ENCODE results near the gene SPACDR.

The SPACDR gene

DNA sequence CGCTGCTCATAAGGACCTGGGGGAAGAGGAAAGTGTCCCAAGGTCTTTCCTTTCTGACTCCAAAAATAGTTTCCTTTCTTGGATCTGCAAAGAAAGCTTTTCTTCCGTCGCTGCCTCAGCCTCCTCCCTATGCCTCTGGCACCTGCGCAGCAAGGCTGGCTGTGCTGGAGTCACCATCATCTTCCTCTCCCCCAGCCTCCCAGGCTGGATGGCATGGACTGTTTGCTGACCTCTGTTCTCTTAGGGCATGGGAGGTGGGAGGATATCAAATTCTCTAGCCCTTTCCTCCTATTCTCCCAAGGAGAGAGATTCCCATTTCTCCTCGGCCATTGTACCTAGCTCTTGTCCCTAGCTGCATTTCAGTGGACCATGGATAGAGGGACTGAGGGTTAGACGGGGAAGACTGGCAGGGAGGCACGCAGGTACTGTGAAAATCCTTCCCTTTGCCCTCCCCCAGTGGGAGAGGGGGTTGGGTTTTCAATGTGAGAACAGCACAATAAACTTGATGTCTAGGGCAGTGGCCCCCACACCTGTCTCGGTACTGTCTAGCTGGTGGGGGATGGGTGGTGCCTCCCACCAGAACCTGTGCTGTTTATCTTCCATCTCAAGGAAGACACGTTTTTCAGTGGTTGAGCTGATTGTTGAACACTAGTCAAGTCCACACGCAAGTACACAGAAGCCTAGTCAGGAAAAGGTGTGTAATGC is 30.3 kb downstream of the SPACDR start:
- DNase-seq, result no peak

DNA sequence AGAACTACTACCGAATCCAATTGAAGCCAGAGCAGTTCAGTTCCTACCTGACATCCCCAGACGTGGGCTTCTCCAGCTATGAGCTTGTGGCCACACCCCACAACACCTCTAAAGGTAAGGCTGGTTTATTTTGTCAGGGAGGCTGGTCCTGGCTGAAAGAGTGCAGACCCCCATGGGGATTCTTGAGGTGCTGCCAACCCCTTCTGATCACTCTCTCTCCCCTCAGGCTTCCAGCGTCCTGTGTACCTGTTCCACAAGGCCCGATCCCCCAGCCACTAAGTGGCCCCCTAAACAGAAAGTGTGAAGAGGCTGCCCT is 30.8 kb downstream of the SPACDR start:
- DNase-seq, result no peak

DNA sequence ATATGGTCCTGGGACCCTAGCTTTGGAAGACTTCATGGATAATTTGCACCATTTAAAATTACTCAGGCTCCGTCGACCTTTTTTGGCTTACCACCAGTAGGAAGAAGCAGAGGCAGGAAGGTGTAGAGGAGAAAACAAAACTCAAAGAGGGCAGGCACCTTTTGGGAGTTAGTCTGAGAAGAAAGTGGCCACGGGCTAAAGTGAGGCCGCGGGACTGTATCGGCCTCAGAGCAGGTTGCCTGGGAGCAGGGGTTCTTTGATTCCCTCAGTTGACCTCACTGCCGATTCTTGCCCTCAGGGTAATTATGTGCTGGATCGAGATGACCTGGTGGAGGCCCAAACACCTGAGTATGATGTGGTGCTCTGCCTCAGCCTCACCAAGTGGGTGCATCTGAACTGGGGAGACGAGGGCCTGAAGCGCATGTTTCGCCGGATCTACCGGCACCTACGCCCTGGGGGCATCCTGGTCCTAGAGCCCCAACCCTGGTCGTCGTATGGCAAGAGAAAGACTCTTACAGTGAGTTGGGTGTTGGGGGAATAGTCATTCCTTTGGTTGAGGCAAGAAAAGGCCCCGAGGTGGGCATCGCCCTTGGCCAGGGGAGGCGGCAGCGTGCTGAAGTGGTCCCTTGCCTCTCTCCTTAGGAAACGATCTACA is 31.3 kb downstream of the SPACDR start:
- DNase-seq, result no peak

DNA sequence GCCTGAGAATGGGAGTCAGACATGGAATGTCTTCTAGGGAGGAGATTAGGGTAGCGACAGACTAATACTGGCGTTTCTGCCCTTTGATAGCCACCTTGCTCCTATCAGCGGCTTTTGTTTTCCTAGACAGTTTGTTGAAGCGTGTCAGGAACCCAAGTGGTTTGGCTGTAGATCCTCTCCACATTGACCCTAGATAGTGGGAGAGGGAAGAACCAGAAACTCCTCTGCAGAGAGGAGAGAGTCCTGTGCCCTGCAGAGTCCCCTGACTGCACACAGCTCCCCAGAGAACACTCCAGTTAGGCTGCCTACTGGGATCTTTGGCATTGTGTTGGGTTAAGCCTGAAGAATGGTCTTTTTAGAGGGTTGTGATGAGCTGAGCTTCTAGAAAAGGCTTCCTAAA is 32.0 kb downstream of the SPACDR start:
- no peak for DNase-seq

DNA sequence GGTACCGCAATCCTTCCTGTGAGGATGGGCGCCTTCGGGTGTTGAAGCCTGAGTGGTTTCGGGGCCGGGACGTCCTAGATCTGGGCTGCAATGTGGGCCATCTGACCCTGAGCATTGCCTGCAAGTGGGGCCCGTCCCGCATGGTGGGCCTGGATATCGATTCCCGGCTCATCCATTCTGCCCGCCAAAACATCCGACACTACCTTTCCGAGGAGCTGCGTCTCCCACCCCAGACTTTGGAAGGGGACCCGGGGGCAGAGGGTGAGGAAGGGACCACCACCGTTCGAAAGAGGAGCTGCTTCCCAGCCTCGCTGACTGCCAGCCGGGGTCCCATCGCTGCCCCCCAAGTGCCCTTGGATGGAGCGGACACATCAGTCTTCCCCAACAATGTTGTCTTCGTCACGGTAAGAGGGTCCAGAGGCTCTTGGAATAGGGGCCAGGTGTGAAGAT is 32.7 kb downstream of the SPACDR start:
- no peak for DNase-seq

DNA sequence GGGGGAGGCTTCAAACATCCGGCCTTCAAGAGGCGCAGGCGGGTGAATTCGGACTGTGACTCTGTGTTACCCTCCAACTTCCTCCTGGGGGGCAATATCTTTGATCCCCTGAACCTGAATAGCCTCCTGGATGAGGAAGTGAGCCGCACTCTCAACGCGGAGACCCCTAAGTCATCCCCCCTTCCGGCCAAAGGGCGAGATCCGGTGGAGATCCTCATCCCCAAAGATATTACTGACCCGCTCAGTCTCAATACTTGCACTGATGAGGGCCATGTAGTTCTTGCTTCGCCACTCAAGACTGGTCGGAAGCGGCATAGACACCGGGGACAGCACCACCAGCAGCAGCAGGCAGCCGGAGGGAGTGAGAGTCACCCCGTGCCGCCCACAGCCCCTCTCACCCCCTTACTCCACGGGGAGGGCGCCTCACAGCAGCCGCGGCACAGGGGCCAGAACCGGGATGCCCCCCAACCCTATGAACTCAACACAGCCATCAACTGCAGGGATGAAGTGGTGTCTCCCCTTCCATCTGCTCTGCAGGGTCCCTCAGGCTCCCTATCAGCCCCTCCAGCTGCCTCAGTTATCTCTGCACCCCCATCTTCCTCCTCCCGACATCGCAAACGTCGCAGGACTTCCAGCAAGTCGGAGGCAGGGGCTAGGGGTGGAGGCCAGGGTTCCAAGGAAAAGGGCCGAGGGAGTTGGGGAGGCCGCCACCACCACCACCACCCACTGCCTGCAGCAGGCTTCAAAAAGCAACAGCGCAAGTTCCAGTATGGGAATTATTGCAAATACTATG is 33.4 kb downstream of the SPACDR start:
- no peak for DNase-seq

DNA sequence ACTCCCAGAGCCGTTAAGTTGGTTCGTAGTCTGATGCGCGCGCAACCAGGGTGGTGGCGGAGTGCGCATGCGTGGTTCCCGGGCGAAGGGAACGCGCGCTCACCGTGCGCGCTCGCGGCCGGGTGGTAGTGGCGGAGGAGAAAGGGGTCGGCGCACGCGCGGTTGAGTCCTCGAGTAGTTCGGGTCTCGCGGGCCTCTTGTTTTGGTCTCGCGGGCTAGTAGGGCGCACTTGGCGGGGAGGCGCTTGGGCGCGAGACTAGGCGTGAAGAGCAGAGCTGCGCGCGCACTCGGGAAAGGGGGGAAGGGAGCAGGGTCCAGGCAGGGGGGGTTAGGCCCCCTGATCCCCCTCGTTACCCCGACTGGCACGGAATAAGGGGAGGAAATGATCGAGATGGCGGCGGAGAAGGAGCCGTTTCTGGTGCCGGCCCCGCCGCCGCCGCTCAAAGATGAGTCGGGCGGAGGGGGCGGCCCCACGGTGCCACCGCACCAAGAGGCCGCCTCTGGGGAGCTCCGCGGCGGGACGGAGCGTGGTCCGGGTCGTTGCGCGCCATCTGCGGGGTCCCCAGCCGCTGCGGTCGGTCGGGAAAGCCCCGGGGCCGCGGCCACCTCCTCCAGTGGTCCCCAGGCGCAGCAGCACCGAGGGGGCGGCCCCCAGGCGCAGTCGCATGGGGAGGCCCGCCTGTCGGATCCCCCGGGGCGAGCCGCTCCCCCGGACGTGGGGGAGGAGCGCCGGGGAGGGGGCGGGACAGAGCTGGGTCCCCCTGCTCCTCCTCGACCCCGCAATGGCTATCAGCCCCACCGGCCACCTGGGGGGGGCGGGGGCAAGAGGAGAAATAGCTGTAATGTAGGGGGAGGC is 34.2 kb downstream of the SPACDR start, which contains the start of gene MEPCE:
Gene MEPCE (plus strand): TSS at position 195 of the 856 bp plus-strand sequence. CDS start 188 bp downstream, at position 383.
- DNase-seq, result peak; percentile 12 to 69

DNA sequence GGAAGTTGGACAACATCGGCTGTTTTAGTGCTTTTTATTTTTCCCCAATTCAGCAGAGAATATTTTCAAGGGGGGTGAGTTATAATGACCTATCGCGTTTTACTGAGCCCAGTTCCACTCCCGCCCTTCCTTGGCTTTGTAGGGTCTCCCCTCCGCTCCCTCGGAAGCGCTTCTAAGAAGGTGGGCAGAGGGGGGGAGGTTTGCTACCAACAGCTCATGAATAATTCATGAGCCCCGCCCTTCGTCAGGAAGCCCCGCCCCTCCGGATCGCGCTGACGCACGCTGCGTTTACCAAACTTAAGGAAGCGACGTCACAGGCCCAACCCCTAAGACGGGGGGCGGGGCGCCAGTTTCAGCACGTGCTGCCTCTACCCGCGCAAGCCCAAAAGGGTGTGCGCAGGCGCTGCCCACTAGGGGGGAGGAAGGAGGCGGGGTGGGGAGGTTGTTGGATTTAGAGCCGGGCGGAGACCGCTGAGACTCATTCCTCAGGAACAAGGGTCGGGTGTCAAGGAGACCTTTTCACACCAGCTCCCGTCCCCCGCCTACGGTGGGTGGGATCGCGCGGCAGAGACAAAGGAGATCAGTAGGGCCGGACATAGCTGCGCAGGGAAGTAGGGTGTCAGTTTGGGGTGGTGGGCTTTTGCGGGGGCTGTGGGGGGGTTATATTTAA is 35.0 kb downstream of the SPACDR start:
- peak; percentile 88 to 91 for DNase-seq

DNA sequence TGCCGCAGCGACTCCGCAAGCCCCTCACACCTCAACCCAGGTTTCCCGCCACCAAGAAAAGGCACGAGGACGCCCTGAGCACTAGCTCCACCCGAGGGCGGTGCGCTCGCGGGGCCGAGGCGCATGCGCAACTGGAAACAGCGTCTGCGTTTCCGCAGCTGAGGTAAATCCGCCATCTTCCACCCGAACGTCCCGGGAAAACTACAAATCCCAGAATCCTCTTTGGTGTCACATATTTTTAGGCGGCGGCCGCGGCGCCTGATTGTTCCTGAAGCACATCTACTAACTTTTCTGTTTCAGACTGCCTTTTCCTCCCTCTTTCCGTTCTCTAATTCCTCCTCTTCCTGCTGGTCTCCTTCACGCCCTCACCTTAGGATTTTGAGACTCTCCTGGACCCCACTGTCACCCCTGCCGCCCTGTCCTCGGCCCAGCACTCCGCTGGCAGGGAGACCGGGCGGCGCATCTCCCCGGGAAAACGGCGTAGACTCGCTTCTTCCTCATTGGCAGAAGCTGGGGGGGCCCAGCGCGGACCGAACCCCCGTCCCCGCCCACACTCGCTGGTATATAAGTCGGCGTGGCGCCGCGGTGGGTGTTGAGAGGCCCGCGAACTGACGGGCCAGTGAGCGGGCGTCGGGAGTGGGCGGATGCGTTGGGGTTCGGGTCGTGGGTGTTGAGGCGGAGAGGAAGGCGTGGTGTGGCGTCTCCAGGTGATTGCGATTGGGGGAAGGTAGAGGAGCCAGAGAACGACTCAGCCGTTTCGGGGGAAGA is 35.7 kb downstream of the SPACDR start, which contains the start of gene ZCWPW1:
Gene ZCWPW1 (minus strand): TSS at position 505 of the 768 bp plus-strand sequence. CDS start 8,054 bp downstream, outside the sequence.
- peak; percentile 83 to 94 for DNase-seq

DNA sequence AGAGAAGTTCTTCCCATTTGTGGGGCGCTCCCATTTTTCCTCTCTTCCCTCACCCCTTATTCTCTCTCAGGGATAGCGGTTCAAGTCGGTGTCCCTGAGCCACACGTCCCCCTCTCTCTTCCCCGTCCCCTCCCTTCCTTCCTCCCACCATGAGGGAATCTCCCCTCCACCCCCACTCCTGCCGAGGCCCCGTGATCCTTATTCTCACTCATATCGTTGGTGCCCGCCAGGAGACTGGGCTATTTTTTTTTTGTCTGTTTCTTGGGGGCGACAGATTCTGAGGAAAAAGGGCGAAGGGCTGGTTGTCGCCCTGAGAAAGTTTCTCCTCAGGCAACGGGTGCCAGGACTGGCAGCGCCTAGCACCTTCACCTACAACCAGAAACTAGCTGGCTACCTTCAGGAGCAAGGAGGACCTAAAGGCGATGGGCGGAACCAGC is 36.3 kb downstream of the SPACDR start:
- no peak for DNase-seq

DNA sequence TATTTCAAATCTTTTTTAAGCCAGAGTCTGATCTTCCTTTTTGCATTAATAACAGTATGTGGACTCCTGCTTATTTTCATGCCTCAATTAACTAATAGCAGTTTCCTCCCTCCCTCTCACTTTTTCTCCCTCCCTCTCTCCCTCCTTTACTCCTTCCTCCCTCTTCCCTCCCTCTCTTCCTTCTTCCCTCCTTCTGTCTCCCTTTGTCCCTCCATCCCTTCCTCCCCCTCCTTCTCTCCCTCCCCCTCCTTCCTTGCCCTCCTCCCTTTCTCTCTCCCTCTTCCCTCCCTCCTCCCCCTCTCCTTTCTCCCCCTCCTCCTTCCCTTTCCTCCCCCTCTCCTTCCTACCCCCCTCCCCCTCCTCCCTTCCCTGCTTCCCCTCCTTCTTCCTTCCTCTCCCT is 37.5 kb downstream of the SPACDR start:
- DNase-seq, result no peak

DNA sequence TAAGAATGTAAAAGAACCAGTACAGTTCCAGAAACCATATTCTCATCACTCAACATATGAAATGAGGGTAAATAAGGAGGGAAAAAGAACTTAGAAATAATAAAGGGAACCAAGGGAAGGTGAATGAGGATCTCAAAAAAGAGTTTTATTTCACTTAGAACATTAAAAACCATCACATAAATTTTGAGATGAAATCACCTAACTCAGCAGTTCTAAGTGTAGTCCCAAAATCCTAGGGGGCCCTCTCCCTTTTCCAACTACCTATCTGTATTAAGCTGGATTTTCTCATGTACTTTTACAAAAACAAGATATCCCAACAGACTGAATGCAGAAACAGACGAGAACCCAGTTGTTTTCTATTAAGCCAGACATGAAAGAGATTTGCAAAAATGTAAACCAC is 38.7 kb downstream of the SPACDR start:
- no peak for DNase-seq

DNA sequence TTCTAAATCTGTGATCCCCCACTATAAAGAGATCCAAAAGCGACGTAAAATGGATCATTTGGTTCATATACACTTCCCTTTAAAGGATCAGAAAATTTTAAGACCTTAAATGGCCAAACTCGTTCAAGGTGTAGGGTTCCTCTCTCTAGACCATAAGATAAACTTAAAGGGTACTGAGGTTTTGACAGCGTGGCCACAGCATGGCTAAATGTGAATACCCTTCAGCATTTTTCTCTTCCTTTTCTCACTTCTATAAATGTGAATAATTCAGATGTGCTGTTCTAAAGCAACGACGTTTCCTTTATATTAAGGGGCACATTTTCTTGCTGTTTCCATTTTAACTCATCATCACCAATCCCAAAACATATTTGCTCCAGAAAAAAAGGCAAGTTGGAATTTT is 40.7 kb downstream of the SPACDR start:
- DNase-seq, result no peak

DNA sequence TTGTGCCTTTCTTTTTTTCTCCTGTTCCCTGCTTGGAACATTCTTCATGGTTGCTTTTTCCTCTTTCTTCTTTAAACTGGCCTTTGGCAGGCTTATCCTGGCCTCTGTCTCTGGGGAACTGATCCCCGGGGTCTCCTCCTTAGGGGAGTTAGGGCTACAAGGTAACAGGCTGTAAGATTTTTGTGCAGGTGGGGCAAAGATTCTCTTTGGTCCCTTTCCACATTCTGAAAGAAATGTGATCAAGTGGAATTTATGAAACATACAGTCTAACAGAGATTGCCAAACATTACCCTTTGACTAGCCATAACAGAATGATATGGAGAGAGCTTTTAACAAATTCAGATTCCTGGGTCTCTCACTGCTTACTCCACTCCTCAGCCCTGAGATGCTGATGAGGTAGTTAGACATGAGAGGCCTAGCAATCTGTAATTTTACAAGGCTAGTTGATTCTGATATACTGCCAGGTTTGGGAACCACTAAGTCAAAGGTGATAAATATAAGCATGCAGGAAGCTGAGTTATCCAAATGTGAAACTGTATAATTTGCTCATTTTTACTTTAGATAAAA is 44.3 kb downstream of the SPACDR start:
- no peak for DNase-seq

DNA sequence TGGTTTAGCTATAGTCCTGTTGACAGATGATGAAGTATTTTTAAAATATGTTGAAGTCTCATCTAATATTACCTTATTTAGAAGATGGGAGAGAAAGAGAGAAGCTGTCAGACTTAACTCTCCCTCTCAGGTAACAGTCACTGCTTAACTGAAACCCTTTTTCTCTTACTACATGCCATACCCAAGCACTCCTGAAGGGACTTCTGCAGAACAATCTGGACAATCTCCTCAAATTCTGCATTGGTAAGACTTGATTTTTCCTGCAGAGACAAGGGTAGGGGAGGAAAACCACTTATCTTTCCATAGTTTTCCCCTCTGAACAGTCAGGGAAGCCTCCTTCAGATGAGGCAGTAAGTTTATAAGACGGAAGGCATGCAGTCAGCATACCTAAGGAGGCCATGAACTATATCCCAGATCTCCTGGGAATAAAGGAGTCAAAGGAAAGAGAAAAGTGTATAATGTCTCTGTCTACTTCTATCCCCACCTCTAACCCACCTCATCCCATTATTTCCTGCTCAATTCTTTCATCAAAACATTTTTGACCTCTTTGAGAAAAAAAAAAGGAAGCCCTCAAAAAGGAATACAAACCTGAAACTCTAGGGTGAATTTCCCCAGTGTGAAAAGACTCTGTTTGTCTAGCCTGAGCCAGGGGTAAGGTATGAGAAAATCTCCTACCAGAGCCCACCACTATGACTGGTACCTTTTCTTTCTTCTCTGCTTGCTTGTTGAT is 45.0 kb downstream of the SPACDR start:
- DNase-seq, result no peak

DNA sequence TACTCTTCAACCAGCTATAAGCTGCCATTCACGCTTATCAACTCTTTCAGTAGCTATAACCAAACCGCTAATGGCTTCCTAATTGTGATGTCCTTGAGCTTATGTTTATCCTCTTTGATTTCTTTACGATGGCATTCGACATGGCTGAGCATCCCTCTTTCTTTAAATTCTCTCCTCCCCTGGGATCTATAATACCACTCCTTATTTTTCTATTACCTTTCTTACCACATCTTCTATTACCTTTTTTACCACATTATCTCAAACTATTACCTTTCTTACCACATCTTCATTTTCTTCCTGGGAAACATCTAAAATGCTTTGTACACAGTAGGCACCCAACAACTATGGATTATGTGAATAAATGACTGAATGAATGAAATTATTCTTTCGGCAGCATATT is 48.6 kb downstream of the SPACDR start:
- no peak for DNase-seq

DNA sequence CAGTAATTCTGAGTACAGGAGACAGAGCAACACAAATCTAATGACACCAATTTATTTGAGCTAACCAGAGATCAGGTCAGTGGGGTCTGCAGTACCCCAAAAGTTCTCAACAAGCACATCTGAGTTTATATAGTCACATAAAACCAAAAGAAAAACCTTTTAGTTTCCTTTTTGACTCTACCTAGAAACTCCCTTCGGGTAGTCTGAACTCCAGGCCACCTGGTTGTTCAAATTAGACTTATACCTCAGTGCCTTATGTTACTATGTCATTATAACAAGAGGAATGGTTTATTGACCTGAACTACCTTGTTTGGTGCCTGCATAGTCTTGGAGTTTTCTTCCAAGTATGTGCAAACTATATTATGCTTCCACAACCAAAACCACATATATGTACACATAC is 50.2 kb downstream of the SPACDR start:
- no peak for DNase-seq

DNA sequence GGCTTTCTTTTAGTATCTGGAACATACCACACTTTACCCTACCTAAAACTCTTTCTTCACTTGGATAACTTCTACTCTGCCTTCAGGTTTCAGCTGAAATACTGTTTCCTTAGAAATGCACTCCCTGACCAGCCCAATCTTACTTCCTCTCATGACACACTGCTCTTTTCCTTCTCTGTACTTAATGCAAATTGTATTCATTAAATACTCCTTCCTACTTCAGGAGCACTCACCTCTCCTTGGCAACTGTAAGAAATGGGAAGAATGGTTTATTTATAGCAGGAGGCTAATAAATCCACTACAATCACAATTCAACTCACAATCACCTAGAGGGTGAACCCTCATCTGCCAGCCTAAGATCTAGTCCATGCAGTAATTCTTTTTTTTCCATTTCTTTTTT is 50.7 kb downstream of the SPACDR start:
- DNase-seq, result no peak

DNA sequence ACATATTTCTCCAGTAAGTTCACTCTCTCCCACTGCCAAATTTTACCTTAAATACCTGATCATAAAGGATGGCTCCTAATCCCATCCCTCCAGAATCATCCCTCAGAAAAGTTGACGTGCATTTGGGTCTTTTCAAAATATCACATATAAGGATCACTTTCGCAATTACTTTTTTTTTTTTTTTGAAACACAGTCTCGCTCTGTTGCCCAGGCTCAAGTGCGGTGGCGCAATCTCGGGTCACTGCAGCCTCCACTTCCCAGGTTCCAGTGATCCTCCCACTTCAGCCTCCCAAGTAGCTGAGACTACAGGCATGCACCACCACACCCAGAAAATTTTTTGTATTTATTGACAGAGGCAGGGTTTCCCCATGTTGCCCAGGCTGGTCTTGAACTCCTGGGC is 53.0 kb downstream of the SPACDR start:
- no peak for DNase-seq
